HG02623 (cell line): ENCODE results near the gene PLEKHA8.

Experiments used
- ATAC-seq: cut with Tn5 transposase; IDR thresholded peaks from one replicate; pipeline ENCODE4 v1.9.1; 2021; ENCODE audit warnings: moderate library complexity; ENCODE audit not compliant: unreplicated experiment

PLEKHA8 gene

DNA sequence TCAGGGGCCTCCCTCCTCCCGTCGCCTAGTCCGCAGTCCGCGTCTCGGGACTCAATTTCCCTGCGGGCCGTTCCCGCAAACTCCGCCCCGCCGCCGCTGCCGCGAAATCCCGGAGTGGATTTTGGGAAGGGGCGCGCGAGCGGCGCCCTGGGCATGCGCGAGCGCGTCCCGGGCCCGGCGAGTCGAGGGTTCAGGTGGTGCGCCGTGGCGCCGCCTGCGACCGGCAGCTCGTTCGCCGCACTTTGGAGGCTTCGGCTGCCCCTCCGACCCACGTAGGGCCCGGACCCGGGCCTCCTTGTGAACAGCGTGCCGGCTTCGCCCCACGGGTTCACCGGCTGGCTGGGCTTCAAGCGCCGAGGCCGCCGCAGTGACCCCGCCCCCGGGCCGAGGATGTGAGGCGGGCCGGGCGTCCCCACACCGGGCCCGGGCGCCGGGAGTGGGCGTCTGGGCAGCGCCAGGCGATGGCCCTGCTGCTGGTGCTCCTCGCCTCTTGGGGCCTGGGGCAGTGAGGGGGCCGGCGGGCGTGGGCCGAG, at the start of gene PLEKHA8:
TSS of gene PLEKHA8 (plus strand) at position 197 of the 533 bp plus-strand sequence. CDS start 351 bp downstream, outside the sequence.
- peak; percentile 36 for ATAC-seq

- ATAC-seq = no peak
Measured at GRCh38 chr7:29980151-29980550, 48.1 kb upstream of the PLEKHA8 start.

GRCh38 chr7:29987083-29987482, 41.1 kb upstream of the PLEKHA8 start:
- no peak for ATAC-seq

GRCh38 chr7:29987811-29988317, 40.3 kb upstream of the PLEKHA8 start:
- ATAC-seq = no peak

GRCh38 chr7:29988424-29989256, 39.6 kb upstream of the PLEKHA8 start:
- ATAC-seq = peak; percentile 29

DNA sequence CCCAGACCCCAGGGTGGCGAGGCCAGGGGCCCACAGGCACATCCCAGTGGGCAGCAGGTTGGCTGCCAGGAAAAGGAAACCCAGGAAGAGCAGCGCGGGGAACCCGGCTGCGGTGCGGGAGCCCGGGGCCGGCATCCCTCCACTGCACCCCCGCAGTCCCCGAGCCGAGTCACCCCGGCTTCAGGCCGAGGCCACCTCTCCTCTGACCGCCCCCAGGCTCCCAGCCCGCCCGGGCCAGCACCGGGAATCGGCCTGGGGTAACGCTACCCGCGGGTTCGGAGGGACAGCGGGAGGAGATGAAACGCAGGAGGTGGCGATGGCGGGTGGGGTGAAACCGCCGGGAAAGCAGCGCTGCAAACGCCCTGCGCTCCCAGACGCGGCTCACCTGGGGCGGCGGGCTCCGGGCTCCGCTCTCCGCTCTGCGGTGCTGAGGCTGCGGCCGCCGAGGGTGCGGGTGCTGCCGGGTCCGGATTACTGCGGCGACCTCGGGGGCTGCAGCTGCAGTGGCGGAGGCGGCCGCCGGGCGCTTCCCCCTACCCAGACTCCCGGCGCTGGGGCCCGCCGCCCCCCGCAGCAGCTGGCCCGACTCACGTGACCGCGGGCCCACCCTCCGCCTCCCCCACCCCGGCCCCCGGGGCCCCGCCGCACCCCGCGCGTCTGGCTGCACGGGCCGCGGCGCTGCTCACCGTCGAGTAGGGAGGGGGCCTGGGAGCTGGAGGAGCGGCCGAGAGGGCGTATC, 38.8 kb upstream of the PLEKHA8 start, which contains the start of gene SCRN1:
TSS of gene SCRN1 (minus strand) at position 545 of the 739 bp plus-strand sequence. CDS start 20,734 bp downstream, outside the sequence.
- ATAC-seq = peak; percentile 36

DNA sequence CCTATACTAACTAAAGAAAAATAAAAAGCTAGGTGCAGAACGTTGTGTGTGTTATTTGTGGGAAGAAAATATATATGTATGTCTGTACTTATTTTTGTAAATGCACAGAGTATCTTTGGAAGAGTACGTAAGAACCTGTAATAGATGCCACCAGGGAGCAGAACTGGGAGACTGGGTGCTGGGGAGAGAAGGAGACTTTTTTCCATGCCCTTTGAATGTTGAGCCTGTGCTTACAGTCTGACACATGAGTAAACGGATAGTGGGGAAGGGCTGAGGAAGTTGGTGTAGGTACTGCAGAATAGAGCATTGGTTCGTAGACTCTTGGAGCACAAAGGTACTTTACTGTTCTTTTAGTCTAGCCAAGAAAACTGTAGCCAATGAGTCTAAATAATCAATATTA, 37.3 kb upstream of the PLEKHA8 start:
- no peak for ATAC-seq

- ATAC-seq = no peak
Measured at GRCh38 chr7:29991937-29992336, 36.3 kb upstream of the PLEKHA8 start.

DNA sequence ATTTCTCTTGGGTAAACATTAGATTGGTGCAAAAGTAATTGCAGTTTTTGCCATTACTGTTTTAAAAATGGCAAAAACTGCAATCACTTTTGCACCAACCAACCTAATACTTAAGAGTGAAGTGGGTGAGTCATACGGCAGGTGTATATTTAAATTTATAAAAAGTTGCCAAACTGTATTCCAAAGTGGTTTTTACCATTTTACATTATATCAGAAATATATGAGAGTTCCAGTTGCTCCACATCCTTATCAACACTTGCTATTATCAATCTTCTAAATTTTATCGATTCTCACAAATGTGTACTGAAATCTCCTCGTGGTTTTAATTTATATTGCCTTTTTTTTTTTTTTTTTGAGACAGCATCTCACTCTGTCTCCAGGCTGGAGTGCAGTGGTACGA, 35.1 kb upstream of the PLEKHA8 start:
- no peak for ATAC-seq

GRCh38 chr7:29995652-29996051, 32.6 kb upstream of the PLEKHA8 start:
- ATAC-seq = no peak

DNA sequence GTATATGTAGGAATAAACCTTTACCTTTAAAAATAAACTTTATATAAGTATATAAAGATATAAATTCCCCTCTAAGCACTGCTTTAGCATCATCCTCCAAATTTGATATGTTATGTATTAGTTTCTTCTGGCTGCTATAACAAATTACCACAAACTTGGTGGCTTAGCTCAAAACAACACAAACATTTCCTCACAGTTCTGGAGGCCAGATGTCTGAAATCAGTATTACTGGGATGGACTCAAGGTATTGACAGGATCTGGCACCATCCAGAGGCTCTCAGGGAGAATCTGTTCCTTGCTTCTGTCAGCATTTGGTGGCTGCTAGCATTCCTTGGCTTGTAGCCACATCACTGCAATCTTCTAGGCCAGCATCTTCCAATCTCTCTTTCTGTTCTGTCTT, 31.9 kb upstream of the PLEKHA8 start:
- no peak for ATAC-seq

- ATAC-seq = no peak
Measured at GRCh38 chr7:29998489-29998888, 29.7 kb upstream of the PLEKHA8 start.

DNA sequence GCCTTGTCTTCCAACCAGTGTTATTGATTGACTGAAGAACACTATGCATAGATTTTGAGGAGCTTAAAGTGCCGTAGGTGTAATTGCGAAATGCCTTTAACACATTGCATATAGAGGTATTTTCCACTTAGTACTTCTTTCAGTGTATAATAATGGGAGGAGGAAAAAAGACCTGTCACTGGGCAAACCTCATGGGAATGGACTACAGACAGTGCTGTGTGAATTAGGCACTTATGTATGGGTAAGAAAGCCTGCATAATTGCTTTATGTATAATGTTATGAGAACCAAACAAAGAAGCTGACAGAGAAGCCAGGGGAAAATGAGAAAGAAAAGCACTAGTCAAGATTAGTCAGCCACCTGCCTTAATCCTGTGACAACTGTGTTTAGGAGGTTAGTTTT, 26.2 kb upstream of the PLEKHA8 start:
- no peak for ATAC-seq

GRCh38 chr7:30003098-30003497, 25.1 kb upstream of the PLEKHA8 start:
- ATAC-seq = no peak

GRCh38 chr7:30005464-30005863, 22.7 kb upstream of the PLEKHA8 start:
- ATAC-seq = no peak

- no peak for ATAC-seq
Measured at GRCh38 chr7:30010021-30010420, 18.2 kb upstream of the PLEKHA8 start.

GRCh38 chr7:30012757-30013156, 15.5 kb upstream of the PLEKHA8 start:
- ATAC-seq = no peak

DNA sequence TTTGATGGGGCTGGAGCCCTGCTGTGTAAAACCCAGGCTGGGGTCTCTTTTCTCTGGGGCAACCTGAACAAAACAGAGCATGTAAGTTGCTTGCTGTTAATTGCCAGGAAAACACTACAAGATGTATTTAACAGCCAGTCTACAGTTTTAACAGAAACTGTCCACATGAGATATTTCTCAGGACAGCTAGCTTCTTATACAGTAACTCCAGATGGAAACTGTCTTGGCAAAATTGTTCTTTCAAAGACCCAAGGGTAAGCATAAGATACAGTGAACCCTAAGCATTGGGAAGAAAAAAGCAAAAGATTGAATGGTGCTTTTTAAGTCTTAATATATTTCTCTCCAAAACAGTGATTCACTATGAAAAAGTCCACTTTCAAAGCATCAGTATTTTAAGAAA, 9.8 kb upstream of the PLEKHA8 start:
- ATAC-seq = no peak

- no peak for ATAC-seq
Measured at GRCh38 chr7:30019387-30019786, 8.8 kb upstream of the PLEKHA8 start.

DNA sequence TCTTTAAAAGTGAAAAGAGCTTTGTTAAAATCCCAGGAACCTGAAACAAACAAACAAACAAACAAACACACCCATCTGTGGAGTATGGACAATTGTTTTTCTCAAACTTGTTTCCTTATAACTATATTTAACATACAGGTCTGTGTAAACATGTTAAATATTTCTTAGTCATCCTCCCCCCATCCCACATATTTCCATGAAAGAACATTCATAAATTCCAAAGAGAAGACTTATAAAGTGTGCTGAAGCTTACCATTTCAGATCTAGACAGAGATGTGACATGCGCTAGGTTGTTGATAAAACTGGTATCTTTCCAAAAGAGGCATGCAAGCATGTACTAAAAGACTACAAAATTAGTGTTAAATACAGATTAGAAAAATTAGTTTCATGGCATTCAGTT, 8.3 kb upstream of the PLEKHA8 start:
- ATAC-seq = no peak

DNA sequence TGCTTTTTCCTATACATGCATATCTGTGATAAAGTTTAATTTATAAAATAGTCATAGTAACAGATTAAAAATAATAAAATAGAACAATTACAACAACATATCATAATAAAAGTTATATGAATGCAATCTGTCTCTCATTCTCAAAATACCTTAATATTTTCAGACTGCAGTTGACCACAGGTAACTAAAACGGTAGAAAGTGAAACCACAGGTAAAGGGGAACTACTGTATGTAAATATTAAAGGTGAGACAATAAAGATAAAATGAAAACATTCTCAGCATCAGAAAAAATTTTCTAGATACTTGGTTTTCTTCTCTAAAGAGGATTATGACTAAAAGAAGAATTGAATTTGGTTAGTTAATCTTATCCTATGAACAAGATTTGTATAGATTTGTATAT, 7.7 kb upstream of the PLEKHA8 start:
- ATAC-seq = no peak

- ATAC-seq = no peak
Measured at GRCh38 chr7:30022991-30023390, 5.2 kb upstream of the PLEKHA8 start.
